MM.1S (cell line): Measurements from ENCODE around the gene DCXR.
A peak's percentile ranks its signal among the peaks of the same experiment; 100 is the strongest.

ENCODE experiments used
- CTCF ChIP-seq: fragments of 300-600 bp; sonication (generic); IDR thresholded peaks from 2 replicates; pipeline ENCODE4 v1.5.1; 2016; ENCODE audit warnings: antibody characterized with exemption, low read length, mixed read lengths
- EZH2 ChIP-seq: fragments of 300-600 bp; sonication (generic); optimal IDR thresholded peaks from 2 replicates; pipeline ENCODE3; 2017; ENCODE audit warnings: low read depth, mild to moderate bottlenecking, antibody characterized with exemption, low read length, mixed read lengths
- EZH2phosphoT487 ChIP-seq: fragments of 300-600 bp; sonication (generic); IDR thresholded peaks from 2 replicates; pipeline ENCODE4 v1.6.1; 2018; ENCODE audit warnings: antibody characterized with exemption, low read length

GRCh38 chr17:82019690-82020571 lies 17.6 kb downstream of the DCXR start:
- TF ChIP-seq EZH2 (no peak), CTCF (peak; percentile 77), EZH2phosphoT487 (no peak)
